ENCODE measurements around the gene RNF220.

The RNF220 gene

GRCh38 chr1:44406737-44407429 lies 1.8 kb downstream of the RNF220 start:
- in situ Hi-C loops (cut with MboI; ENCODE audit: low sequenced_read_pairs), result no loop called here

- in situ Hi-C loops (cut with MboI; ENCODE audit: low sequenced_read_pairs), result no loop called here
These were observed 2.6 kb downstream of the RNF220 start for GRCh38 chr1:44407430-44408211.

GRCh38 chr1:44408212-44408582 lies 3.1 kb downstream of the RNF220 start:
- in situ Hi-C loops (cut with MboI; ENCODE audit: low sequenced_read_pairs), result no loop called here

GRCh38 chr1:44408632-44409602 lies 3.9 kb downstream of the RNF220 start:
- in situ Hi-C loops (cut with MboI; ENCODE audit: low sequenced_read_pairs), result no loop called here

GRCh38 chr1:44409757-44410156 lies 4.7 kb downstream of the RNF220 start:
- in situ Hi-C loops (cut with MboI; ENCODE audit: low sequenced_read_pairs), result no loop called here

- in situ Hi-C loops (cut with MboI; ENCODE audit: low sequenced_read_pairs), result no loop called here
These were observed 6.8 kb downstream of the RNF220 start for GRCh38 chr1:44411861-44412260.

- in situ Hi-C loops (cut with MboI; ENCODE audit: low sequenced_read_pairs), result no loop called here
These were observed 7.5 kb downstream of the RNF220 start for GRCh38 chr1:44412601-44413000.

- in situ Hi-C loops (cut with MboI; ENCODE audit: low sequenced_read_pairs), result no loop called here
These were observed 8.7 kb downstream of the RNF220 start for GRCh38 chr1:44413740-44414139.

GRCh38 chr1:44415013-44415412 lies 10.0 kb downstream of the RNF220 start:
- in situ Hi-C loops (cut with MboI; ENCODE audit: low sequenced_read_pairs), result no loop called here

GRCh38 chr1:44416408-44416807 lies 11.4 kb downstream of the RNF220 start:
- in situ Hi-C loops (cut with MboI; ENCODE audit: low sequenced_read_pairs), result no loop called here

- in situ Hi-C loops (cut with MboI; ENCODE audit: low sequenced_read_pairs), result no loop called here
These were observed 12.4 kb downstream of the RNF220 start for GRCh38 chr1:44417351-44418021.

- in situ Hi-C loops (cut with MboI; ENCODE audit: low sequenced_read_pairs), result no loop called here
These were observed 13.1 kb downstream of the RNF220 start for GRCh38 chr1:44418022-44418673.

- in situ Hi-C loops (cut with MboI; ENCODE audit: low sequenced_read_pairs), result no loop called here
These were observed 14.8 kb downstream of the RNF220 start for GRCh38 chr1:44419901-44420300.

- in situ Hi-C loops (cut with MboI; ENCODE audit: low sequenced_read_pairs), result no loop called here
These were observed 15.5 kb downstream of the RNF220 start for GRCh38 chr1:44420535-44420934.

- in situ Hi-C loops (cut with MboI; ENCODE audit: low sequenced_read_pairs), result no loop called here
These were observed 16.4 kb downstream of the RNF220 start for GRCh38 chr1:44421446-44421884.

- in situ Hi-C loops (cut with MboI; ENCODE audit: low sequenced_read_pairs), result no loop called here
These were observed 17.1 kb downstream of the RNF220 start for GRCh38 chr1:44422161-44422560.

GRCh38 chr1:44423591-44424537 lies 18.8 kb downstream of the RNF220 start:
- in situ Hi-C loops (cut with MboI; ENCODE audit: low sequenced_read_pairs), result no loop called here

- in situ Hi-C loops (cut with MboI; ENCODE audit: low sequenced_read_pairs), result no loop called here
These were observed 19.7 kb downstream of the RNF220 start for GRCh38 chr1:44424747-44425146.

All from HL-60/S4 (cell line).